Hematopoietic multipotent progenitor cell treated with erythropoietin and hydrocortisone succinate and interleukin-3 and kit ligand, for 4 days (in vitro differentiated cells): Measurements from ENCODE around the gene RGS6.
A peak's percentile ranks its signal among the peaks of the same experiment; 100 is the strongest.

ENCODE experiments used
- DNase-seq: peaks from one replicate; pipeline ENCODE4 v3.0.0-alpha.2; 2015

RGS6 gene

DNA sequence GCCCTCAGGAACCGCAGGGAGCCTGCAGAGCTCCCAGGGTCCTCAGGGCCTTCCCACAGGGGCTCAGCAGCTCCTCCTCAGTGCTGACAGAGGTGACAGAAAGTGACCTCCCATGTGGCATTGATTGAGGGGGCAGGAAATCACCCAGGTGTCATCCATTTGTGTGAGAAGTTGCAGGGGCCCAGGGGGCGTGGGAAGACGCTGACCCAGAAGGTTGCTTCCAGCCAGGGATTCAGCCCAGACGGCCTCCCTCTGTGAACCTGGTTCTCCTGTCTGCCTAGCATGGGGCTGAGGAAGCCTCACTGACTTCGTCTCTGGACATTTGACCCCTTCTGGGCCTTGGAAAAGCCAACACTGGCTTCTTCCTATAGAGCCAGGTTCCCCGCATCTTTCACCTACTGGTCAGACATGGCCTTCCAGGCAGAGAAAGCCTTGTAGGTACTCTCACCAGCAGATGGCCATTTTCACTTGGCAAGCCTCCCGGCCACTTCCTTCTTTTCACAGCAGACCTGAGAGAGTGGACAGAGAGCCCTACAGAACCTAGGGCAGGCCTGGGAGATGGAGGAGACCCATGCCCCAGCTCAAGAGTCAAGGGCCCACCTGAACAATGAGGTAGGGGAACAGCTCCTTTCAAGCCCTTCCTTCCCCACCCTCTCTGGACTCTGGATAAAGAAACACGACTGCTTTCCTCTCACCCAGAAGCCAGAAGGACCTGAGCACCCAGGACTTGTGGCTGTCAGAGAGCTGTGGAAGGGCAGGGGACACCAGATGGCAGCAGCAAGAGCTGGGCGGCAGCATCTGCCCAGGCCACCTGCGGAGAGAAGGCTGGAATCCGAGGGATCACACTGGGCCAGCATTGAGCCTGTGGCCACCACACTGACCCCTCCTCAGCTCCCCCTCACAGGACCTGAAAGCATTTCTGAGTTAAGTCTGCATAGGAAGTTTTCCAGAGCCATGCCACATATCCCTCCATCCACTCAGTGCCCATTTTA is 583.8 kb downstream of the RGS6 start:
- DNase-seq: no peak

DNA sequence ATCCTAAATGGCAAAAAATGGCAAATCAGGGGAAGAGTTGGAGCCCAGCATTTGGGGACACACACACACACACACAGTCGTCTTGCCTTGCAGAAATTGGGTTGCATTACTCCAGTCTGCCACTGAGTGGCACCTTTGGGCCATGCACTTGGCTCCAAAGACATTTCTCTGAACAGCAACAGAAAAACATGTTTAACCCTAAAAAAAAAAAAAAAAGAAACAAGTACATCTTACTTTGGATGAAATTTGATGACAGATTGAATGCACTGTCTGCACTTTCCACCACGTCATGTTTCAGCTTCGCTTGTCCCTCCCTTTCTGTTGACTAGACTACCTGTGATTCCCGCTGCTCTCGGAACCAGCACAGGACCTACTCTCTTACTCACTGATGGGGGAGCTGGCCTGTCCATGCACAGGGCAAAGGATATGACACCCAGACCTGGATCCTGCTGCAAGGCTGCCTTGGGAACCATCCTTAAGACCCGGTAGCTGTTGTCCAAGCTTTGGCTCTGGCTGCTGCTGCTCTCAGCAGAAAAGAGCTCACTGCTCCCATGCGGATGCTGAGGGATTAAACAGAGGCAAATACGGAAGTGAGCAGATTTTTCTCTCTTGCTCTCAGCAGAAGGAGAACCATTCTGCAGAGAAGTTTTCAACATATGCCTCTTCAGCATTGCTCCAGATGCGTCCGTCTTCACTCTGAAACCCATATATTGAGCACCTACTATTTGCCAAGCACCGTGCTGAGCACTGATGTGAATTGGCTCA is 584.9 kb downstream of the RGS6 start:
- DNase-seq: peak; percentile 84

DNA sequence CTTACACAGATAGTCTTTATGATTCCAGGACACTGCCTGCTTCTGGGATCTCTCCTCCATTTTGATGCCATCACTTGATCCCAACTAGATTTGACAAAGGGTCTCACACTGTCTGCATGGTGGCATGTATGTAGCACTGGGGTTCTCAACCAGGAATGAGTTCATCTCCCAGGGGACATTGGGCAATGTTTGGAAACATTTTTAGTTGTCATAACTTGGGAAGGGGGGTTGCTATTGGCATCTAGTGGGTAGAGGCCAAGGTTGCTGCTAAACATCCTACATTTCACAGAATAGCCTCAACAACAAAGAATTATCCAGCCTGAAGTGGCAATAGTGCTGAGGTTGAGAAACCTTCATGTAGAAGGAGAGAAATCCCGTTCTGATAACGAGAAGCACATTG is 585.5 kb downstream of the RGS6 start:
- DNase-seq: no peak

DNA sequence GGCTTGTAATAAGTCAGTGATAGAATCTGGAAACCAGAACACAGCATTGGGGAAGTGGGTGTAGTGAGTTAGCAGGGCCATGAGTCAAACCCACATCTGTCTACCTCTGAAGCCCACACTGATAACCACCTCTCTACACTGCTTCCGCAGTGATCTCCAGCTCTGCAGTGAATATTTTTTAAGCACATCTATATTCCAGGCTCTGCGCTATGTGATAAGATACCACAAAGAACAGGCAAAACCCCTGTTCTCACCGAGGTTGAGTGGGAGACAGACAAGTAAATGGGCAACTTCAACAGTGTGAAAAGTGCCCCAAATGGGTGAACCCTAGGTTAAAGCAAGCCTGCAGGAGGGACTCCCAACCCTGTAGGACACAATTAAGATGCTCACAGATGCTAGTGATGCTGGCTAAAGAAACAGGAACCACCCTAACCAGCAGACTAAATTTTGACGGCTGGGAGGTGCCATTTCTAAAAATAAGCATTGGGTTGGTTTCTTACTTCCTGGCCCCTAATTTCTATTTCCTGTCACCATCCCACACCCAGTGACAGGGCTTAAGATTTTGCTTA is 586.7 kb downstream of the RGS6 start:
- peak; percentile 90 for DNase-seq

DNA sequence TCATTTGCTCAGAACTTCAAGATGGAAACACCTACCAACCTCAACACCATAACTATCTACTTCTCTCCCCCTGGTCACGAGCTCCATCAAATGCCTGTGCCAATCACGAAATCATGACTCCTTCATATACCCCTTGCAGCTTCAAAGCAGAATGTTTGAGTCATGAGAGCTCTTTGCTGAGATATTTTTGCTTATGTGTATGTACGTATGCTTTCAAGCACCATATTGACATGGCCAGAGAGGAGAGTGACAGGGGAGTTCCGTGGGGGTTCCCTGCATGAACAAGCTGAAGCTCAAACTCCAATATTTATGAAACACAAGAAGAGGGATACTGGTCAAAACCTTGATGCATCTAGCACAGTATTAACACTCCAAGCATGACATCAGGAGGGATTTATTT is 587.3 kb downstream of the RGS6 start:
- DNase-seq: no peak

DNA sequence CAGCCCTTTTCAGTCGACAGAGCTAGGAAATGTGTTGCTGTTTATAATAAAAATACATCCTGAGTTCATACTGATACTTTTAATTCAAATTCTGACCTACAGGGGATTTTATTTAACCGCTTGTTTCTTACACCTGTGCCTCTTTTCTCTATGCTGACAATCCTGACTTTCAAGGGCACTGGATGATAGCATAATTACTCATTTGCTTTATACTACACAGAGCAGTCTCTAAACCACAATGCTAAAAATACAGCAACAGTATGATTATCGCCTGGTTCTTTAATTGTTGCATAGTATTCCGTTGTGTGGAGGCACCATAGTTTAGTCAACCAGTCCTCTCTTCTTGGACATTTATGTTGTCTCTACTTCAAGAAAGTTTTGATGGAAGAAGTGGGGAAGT is 588.8 kb downstream of the RGS6 start:
- DNase-seq: no peak

DNA sequence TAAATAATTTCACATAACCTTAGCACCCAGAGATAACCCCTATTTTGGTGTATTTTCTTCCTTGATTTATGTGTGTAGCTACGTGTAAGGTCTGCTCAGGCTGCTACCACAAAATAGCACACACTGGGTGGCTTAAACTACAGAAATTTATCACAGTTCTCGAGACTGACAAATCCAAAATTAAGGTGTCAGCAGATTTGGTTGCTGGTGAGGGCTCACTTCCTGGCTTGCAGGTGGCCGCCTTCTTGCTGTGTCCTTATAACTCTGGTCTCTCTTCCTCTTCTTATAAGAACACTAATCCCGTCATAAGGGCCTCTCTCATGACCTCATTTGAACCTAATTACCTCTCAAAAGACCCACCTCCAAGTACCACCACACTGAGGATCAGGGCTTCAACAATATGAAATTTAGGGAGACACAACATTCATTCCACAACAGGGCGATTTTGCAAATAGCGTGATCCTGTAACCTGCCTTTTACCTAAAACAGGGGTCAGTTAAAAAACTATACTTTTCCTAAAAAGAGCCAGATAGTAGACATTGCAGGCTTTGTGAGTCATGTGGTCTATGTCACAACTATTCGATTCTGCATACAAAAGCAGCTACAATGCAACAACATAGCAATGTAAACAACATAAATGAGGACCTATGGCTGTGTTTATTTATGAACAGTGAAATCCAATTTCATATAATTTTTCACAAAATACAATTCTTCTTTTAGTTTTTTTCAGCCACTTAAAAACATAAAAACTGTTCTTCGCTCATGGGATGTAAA is 589.9 kb downstream of the RGS6 start:
- no peak for DNase-seq

DNA sequence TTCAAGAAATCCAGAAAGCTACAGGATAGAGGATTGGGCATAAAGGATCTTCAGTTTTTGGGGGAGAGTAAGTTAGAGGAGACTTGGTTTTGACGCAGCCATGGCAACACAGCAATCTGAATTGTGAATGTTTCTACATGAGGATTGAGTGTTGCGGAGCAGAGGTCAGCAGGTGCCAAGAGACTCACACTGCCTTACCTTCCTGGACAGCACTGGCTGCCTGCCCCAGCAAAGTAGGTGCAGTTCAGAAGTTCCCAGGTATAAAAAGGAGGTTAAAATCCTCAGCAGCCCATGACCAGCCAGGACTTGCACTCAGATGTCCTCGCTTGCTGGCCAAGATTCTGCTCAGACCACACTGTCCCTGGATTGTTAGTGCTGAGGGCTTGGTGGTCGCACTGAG is 590.6 kb downstream of the RGS6 start:
- DNase-seq: no peak

DNA sequence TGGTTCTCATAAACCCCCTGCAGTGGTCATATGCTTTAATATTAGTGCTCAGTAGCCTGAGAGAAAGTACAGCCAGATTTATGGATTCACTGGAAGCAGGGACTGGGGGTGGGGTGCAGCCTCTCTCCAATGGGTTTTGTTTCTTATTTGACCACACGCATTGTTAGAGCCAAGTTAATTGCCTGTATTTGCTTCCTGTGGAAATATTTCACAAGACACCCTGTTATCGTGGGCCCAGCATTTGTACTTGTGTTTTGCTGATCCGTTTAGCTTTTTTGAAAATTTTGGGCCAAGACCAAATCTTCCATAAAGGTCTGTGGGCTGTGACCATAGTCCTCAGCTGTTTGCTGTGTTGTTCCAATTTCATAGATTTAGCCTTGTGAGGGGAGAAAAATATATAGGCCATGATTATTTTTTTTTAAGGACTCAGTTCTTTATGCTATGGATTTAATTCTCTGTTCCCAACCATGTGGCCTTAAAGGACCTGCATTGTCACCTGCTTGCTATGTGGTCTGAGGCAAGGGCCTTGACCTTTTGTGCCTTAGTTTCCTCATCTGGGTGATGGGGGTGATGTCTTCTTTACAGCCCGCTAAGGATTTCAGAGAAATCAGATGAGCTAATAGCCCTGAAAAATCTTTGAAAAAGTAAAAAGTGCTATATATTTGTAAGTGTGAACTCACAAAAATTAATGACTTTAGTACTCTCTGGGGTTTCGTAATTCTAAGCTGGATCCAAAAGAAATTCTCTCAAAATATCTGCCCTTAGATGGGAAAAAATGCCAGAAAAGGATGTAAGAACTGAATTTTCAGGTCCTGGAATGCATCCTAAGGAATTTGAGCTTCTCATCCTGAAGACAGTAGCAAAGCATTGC is 591.4 kb downstream of the RGS6 start:
- DNase-seq: no peak

DNA sequence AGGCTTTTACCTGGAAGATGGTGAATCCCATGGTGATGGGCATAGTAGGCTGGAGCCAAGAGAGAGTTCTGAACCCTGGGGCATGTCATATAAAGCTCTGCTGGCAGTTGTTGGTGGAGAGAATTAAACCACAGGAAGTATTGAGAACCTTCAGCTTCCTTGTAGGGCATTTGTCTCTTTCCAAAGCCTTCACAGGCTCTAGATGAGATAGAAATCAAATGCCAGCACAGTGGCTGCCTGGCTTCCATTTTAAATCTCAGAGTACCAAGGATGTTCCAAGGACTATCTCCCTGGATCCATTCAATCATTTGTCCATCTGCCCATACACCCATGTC is 592.0 kb downstream of the RGS6 start:
- no peak for DNase-seq

DNA sequence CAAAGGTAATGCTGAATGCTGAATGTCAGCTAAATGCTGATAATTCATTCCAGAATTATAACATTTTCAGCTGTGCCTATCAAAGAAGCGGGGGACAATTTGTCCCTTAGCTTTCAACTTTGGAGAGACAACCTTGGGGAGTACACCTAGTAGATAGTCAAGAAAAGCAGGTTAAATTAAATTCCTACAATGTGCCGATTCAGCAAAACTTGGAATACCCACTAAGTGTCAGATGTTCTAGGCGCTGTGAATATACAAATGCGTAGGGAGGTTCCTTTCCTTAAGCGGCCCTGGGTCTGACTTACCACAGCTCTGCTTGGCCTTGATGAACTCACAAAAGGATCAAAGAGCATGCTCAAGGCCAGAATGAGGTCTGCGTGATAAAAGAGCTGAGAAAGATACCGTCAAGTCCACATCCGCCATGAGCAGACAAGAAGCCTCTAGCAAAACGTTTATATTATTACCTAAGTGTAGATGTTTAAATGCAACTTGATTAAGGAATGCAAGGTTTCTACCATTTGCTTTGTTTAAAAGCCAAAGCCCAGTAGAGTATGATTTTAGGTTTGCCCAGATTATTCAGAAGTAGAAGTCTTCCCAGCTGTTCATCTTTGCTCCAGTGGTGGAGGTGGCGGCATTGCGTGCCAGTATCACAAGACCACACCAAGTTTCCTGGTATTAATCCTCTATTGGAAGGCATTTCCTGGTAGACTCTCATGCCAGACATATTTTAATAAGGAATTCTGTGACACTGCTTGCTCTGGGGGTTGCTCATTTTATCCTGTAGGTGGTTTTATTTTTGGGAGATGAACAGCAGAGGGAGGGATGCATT is 593.1 kb downstream of the RGS6 start:
- DNase-seq: no peak

DNA sequence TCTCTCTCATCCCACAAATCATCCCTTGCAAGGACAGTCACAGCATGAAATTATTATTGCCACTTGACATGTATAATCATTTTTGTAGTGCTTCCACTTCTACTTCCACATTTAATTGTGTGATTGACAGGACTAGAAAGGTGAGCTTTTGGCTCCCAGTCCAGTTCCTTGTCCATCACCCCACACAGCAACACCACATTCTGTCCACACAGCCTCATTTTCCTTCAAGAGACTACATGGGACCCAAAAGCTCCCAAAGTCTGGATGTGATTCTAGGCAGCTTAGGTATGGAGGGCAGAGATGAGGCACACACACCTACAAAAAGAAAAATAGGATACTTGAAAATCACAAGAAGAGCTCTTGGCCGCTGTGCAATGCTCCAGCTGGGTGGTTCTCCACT is 595.4 kb downstream of the RGS6 start:
- DNase-seq: no peak

DNA sequence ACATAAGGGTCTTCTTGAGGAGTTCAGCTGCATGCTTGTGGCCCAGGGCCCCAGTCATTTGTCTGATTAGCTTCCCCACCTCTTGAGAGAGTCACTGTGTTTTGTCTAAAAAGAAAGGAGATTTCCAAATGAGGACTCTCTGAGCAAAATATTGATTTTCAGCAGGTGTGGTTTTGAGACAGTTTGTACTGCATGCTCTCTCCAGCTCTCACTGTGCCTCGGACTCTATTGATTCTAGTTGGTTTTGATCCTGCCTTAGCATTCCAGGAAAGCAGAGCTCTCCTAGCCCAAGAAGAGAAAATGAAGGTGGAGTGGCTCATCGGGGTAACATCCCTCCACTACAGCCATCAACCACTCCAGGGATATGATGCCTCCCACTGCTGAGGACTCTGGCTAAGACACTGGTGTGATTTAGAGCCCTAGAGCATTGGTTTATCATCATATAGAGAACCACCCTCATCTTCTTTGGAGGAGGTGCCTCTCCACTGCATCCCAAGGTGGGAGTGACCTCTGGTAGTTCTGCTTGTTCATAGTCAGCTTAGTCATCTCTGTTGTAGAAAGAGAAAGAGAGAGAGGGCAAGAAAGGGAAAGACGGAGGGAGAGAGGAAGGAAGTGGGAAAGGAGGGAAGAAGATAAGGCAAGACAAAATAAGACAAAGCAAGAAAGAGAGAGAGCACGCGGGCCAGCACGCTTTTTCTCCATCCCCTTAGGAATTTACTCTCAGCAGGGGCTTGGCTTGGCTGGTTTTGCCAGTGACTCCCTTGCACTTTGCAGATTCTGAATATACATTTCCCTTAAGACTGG is 596.0 kb downstream of the RGS6 start:
- DNase-seq: no peak

DNA sequence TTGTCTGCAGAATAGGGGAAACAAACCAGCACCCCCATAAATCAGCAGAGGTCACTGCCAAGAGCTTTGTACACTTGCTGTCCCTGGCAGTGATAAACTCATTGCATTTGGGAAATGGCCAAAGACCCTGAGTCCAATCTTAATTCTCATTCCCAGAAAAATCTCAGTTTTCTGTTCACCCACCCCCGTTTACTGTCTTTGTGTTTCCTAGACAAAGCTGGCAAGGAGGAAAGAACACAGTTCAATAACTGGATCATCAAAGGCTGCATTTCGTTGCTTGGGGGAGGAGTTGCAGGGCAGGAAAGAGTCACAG is 596.6 kb downstream of the RGS6 start:
- DNase-seq: no peak

DNA sequence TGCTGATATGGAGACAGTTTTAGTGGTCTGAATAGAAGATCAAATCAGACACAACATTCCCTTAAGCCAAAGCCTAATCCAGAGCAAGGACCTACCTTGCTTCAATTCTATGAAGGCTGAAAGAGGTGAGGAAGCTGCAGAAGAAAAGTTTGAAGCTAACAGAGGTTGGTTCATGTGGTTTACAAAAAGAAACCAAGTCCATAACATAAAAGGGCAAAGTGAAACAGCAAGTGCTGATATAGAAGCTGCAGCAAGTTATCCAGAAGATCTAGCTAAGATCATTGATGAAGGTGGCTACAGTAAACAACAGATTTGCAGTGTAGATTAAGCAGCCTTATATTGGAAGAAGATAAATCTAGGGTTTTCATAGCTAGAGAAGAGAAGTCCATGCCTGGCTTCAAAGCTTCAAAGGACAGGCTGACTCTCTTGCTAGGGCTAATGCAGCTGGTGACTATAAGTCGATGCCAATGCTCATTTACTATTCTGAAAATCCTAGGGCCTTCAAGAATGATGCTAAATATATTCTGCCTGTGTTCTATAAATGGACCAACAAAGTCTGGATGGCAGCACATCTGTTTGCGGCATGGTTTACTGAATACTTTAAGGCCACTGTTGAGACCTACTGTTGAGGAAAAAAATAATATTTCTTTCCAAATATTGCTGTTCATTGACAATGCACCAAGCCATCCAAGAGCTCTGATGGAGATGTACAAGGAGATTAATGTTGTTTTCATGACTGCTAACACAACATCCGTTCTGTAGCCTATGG is 600.6 kb downstream of the RGS6 start:
- no peak for DNase-seq

DNA sequence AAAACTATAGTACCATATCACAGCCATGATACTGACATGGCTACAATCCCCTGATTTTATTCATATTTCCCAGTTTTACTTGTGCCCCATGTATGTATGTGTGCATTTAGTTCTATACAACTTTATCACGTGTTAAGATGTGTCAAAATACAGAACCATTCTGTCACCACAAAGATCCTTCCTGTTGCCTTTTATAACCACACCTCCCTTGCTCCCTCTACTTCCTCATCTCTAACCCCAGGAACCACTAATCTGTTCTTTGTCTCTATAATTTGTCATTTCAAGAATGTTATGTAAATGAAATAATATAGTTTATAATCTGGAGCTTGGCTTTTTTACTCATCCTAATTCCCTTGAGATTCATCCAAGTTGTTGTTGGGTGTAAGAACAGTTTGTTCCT is 603.3 kb downstream of the RGS6 start:
- peak; percentile 79 for DNase-seq

DNA sequence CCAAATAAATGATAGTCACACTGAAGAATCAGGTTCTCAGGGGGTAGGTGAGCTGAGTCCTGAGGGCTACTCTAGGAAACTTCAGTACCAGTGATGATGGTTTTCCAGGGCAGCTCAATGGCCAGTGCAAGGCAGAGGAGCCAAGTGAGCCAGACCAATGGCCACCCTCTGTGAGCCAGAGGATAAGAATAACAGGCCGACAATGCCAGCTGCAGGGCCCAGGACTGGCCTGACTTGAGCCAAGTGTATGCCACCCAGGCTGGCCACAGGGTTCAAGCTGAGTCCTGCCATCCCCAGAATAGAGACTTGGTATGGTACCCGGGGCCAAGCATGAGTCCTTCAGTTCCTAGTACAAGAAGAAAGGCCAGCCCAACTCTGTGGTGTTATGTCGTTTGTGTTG is 606.2 kb downstream of the RGS6 start:
- no peak for DNase-seq

DNA sequence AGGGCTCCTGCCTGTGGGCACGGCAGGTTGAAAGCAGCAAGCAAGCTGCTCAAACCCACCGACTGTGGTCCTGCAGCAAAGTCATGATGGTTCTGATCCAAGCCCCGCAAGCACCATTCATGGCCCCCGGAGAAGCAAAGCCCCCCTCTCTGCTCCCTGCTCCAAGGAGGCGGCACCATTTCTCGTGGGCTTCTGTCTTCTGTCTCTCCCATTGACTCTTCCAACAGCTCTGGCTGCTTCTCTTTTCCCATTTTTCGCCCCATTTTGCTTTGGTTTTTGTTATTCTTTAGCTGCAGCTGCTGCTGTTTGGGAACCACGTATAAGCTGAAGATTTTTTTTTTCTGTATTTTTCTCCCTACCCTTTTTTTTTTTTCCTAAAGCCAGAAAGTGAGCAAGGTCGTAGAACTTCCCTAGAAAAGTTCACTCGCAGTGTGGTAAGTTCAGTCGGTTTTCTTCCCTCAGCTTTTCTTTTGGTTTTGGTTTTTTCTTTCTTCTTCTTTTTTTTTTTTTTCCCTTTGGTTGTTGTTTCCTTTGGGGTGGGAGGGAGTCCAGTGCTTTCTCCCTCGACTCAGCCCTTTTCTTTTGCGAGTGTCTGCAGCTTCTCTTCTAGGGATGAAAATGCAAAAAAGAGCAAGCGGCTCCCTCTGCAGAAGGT is 607.6 kb downstream of the RGS6 start:
- no peak for DNase-seq

DNA sequence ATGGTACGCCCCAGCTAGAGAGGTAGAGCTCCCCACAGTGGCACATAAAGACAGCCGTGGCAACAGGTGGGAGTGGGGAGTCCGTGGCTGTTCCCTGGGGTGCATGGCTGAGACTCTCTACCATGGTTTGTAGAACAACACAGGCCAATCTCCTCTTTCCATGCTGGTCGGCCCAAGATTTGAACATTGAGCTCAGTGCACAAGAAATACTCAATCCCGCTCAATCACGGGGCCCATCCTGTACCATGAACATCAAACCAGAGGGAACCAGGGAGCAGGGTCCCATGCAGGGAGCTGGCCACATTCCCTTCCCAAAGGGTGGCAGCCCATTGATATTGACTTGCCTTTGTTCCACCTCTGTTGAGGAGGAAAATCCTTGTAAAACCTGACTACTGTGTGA is 608.6 kb downstream of the RGS6 start:
- DNase-seq: no peak
